A673 (cell line): Measurements from ENCODE around the gene WIPF3. TPM values are rescaled to one million over a fixed set of nuclear protein-coding genes. Genes with fewer than 3 reads are reported as not detected.

Experiments
- BruUV-seq: library from RNA; stranded (reverse); fragments of 400-500 nt; replicated peaks from 2 replicates; lab custom pipeline; 2021; lab: Mats Ljungman, UMichigan
- CTCF ChIA-PET: fragments of 300-600 bp; sonication (Branson Sonifier 250); formaldehyde crosslinking; loops from one replicate; lab custom pipeline; 2022; ENCODE audit warnings: antibody characterized with exemption; lab: Charles Lee
- POLR2A ChIA-PET: fragments of 300-600 bp; sonication (Branson Sonifier 250); formaldehyde crosslinking; loops from one replicate; lab custom pipeline; 2022; ENCODE audit warnings: antibody characterized with exemption; ENCODE audit not compliant: low non-redundant PET; lab: Charles Lee
- DNase-seq: peaks from one replicate; pipeline ENCODE4 v3.0.0-alpha.2; 2015; ENCODE audit warnings: low spot score
- H3K27ac ChIP-seq: fragments of 200-600 bp; sonication (generic); 2 replicates; pipeline ENCODE4 v1.5.1; 2016; ENCODE audit warnings: mixed run types, low read depth, mild to moderate bottlenecking, mixed read lengths, antibody characterized with exemption, low read length; ENCODE audit not compliant: poor library complexity, severe bottlenecking
- H3K27me3 ChIP-seq: fragments of 200-600 bp; sonication (generic); replicated peaks from 2 replicates; pipeline ENCODE4 v1.6.1; 2017; ENCODE audit warnings: mixed run types, low read depth, mild to moderate bottlenecking, mixed read lengths, antibody characterized with exemption, low read length; ENCODE audit not compliant: insufficient read depth, poor library complexity
- H3K36me3 ChIP-seq: fragments of 200-600 bp; sonication (generic); 2 replicates; pipeline ENCODE4 v1.6.1; 2016; ENCODE audit warnings: mixed run types, mild to moderate bottlenecking, mixed read lengths, antibody characterized with exemption, low read length; ENCODE audit not compliant: insufficient read depth, poor library complexity, severe bottlenecking
- H3K4me1 ChIP-seq: fragments of 200-600 bp; sonication (generic); 2 replicates; pipeline ENCODE4 v1.6.1; 2017; ENCODE audit warnings: mixed run types, mild to moderate bottlenecking, mixed read lengths, antibody characterized with exemption, low read length; ENCODE audit not compliant: insufficient read depth, poor library complexity, severe bottlenecking
- H3K4me3 ChIP-seq: fragments of 200-600 bp; sonication (generic); 2 replicates; pipeline ENCODE4 v1.5.1; 2016; ENCODE audit warnings: low read depth, mixed run types, mild to moderate bottlenecking, mixed read lengths, low read length; ENCODE audit not compliant: poor library complexity, severe bottlenecking
- H3K9me3 ChIP-seq: fragments of 200-600 bp; sonication (generic); 2 replicates; pipeline ENCODE4 v1.6.1; 2016; ENCODE audit warnings: mixed run types, low read depth, mild to moderate bottlenecking, mixed read lengths, antibody characterized with exemption, low read length; ENCODE audit not compliant: poor library complexity, severe bottlenecking
- EZH2 ChIP-seq: fragments of 200-600 bp; sonication (generic); IDR thresholded peaks from 2 replicates; pipeline ENCODE4 v1.6.1; 2017; ENCODE audit warnings: borderline replicate concordance, low read depth, mild to moderate bottlenecking, mixed read lengths, antibody characterized with exemption, low read length; ENCODE audit not compliant: poor library complexity, severe bottlenecking
- intact Hi-C: fragments of 100-400 bp; cut with micrococcal nuclease; formaldehyde crosslinking; loops from one replicate; pipeline ENCODE4 v1.10.0; 2022; ENCODE audit not compliant: unreplicated experiment
- total RNA-seq: library from RNA; stranded (reverse); gene quantifications from 2 replicates; pipeline ENCODE4 v1.2.3, GENCODE V29; 2021
- TF ChIP-seq, protein P1 (sequence below): fragments of 300-800, 200-600 bp; sonication (generic); conservative IDR thresholded peaks from 2 replicates; pipeline ENCODE4 v1.5.1; 2017; ENCODE audit warnings: low read depth, mild to moderate bottlenecking, antibody characterized with exemption, low read length, moderate library complexity, mixed read lengths

Gene WIPF3
- total RNA-seq, 1 experiment from 2014 or later: 0.21 TPM

DNA sequence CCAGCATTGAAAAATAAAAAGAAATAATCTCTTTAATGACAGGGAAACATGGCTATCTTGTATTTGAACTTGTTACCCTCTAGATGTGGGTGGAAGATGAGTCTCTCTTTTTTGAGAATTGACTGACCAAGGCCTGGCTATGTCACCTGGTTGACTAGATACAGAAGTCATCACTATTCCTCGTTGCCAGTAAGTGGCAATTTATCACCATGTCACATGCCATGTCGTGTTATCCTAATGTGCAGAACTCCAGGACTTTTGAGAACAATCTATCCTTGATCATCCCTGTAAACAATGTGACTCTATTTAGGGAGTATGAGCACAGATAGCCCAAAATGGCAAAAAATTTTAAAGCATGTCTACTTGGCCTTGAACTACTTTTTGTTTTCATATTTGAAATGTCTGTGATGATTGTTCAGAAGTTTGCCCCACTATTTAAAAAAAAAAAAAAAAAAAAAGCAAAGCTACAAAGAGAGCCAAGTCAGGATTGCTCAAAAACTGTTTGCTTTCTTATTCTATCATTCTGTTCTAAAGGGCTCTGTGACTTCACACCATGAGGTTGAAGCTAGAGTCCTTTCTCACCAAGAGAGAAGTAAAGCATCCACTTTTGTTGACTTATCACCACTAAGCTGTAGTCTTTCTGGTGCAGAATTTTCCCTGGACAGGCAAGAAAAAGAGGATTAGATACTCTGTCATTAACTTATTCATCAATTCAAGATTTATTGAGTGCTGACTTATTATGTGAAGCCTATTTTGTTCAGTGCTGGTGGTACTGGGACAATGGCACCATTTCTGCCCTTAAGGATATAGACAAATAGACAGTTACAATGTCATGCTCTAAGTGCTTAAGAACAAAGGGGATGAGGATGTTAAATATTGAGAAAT is 10.4 kb upstream of the WIPF3 start:
- Histone ChIP-seq H3K36me3 (no peaks in the 10 kb centered on the region), H3K27ac (no peak overlapping the region), H3K4me1 (peaks cover 5% of the 10 kb centered on the region), H3K9me3 (peaks cover 8% of the 10 kb centered on the region), H3K27me3 (peaks cover 4% of the 10 kb centered on the region), H3K4me3 (no peak overlapping the region)
- CTCF ChIA-PET: no interaction called here
- BruUV-seq: no TSS peak
- no peak for DNase-seq
- TF ChIP-seq EZH2: no peak
- TF ChIP-seq, protein P1, sequence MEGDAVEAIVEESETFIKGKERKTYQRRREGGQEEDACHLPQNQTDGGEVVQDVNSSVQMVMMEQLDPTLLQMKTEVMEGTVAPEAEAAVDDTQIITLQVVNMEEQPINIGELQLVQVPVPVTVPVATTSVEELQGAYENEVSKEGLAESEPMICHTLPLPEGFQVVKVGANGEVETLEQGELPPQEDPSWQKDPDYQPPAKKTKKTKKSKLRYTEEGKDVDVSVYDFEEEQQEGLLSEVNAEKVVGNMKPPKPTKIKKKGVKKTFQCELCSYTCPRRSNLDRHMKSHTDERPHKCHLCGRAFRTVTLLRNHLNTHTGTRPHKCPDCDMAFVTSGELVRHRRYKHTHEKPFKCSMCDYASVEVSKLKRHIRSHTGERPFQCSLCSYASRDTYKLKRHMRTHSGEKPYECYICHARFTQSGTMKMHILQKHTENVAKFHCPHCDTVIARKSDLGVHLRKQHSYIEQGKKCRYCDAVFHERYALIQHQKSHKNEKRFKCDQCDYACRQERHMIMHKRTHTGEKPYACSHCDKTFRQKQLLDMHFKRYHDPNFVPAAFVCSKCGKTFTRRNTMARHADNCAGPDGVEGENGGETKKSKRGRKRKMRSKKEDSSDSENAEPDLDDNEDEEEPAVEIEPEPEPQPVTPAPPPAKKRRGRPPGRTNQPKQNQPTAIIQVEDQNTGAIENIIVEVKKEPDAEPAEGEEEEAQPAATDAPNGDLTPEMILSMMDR: no peak
- intact Hi-C loops: no loop called here
- POLR2A ChIA-PET: no interaction called here

DNA sequence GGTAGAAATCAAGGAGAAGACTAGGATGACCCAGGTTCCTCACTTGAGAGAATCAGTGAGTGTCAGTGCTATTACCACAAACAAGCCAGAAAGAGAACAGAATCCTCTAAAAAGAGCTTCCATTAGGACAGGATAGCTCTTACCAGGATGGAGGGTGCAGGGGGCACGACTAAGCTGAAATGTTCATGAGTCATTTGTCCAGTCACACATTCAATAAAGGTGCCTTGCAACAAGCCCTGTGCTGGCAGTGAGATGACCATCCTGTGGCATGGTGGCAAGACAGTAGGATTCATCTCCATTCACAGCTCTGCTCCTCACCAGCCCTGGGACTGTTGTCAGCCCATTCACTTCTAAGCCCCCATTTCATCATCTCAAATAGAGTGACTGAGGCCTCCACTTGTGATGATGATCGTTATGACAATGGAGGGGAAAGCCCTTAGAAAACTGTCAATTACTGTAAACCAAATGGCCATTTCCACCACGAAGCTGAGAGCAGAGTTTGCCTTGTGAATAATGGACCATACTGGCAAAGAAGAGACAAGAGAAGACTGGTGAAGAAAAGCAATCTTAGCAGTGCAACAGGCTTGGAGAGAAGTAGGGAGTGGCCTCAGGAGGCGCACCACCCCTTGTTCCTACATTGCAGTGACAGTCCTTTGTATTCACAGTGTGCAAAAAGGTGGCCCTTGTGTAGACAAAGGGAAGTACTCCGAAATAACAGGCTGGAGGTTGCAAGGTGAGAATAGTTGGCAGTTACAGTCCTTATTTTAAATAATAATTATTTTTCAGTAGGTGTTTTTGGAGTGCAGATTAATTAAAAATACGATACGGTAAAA is 9.0 kb upstream of the WIPF3 start:
- no peak overlapping the region for H3K27ac ChIP-seq
- no peak for DNase-seq
- H3K27me3 ChIP-seq: peaks cover 4% of the 10 kb centered on the region
- intact Hi-C loops: no loop called here
- H3K36me3 ChIP-seq: no peaks in the 10 kb centered on the region
- peaks cover 5% of the 10 kb centered on the region for H3K4me1 ChIP-seq
- peaks cover 8% of the 10 kb centered on the region for H3K9me3 ChIP-seq
- TF ChIP-seq, protein P1: no peak
- no peak overlapping the region for H3K4me3 ChIP-seq
- ChIA-PET POLR2A (no interaction called here), CTCF (no interaction called here)
- no TSS peak for BruUV-seq

DNA sequence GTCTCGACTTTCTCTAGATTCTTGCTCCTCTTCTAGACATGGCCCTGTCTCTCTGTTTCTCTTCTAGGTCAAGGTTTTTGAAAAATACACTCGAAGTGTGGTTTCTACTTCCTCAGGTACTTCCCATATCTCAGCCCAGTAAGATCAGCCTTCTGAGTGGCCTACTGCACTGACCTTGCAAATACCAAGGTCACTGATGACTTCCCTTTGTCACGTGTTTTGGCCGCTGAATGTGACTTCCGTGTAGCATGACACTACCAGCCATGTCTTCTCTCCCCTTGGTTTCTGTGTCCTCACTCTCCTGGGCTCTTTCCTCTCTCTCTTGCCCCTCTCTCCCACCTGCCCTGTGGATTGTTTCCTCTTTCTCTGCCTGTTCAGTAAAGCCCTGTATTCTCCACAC is 7.9 kb upstream of the WIPF3 start:
- ChIA-PET POLR2A (no interaction called here), CTCF (no interaction called here)
- no peak for DNase-seq

More for the DNA sequence above, 7.9 kb upstream of the WIPF3 start:
- H3K36me3 ChIP-seq: no peaks in the 10 kb centered on the region
- H3K4me3 ChIP-seq: no peak overlapping the region
- no peak overlapping the region for H3K27ac ChIP-seq
- H3K9me3 ChIP-seq: peaks cover 8% of the 10 kb centered on the region
- H3K27me3 ChIP-seq: peaks cover 9% of the 10 kb centered on the region
- intact Hi-C loops: no loop called here
- BruUV-seq: no TSS peak
- TF ChIP-seq, protein P1: no peak
- no peak for TF ChIP-seq EZH2
- H3K4me1 ChIP-seq: peaks cover 5% of the 10 kb centered on the region
